Fibroblast of lung (primary cell): ENCODE measurements around the gene SPG11. TPM values are rescaled to one million over a fixed set of nuclear protein-coding genes. Genes with fewer than 3 reads are reported as not detected.

ENCODE experiments used
- DNase-seq, 2 donors: peaks; one replicate each; pipeline versions ENCODE4 v3.0.0 to v3.0.0-alpha.2; 2010; ENCODE audit warnings: low read depth in 2 of 2
- H2AFZ ChIP-seq: 2 replicates; pipeline ENCODE4 v1.5.1; 2012; ENCODE audit warnings: low read length, control low read depth, inconsistent platforms
- H3K27ac ChIP-seq: 2 replicates; pipeline ENCODE4 v1.5.1; 2011; ENCODE audit warnings: low read length, control low read depth; ENCODE audit not compliant: insufficient read depth
- H3K27me3 ChIP-seq: 2 replicates; pipeline ENCODE4 v1.5.1; 2011; ENCODE audit warnings: mild to moderate bottlenecking, low read length; ENCODE audit not compliant: control insufficient read depth, insufficient read depth
- H3K36me3 ChIP-seq: 2 replicates; pipeline ENCODE4 v1.5.1; 2011; ENCODE audit warnings: low read length; ENCODE audit not compliant: control insufficient read depth, insufficient read depth
- H3K4me1 ChIP-seq: 2 replicates; pipeline ENCODE4 v1.5.1; 2011; ENCODE audit warnings: low read length; ENCODE audit not compliant: control insufficient read depth, insufficient read depth; ENCODE audit errors: extremely low read depth
- H3K4me2 ChIP-seq: 2 replicates; pipeline ENCODE4 v1.5.1; 2011; ENCODE audit warnings: low read length, control low read depth; ENCODE audit not compliant: insufficient read depth; ENCODE audit errors: extremely low read depth
- H3K4me3 ChIP-seq, 4 experiments: fragments of 200-600 bp in 1 of 4; sonication (generic) in 1 of 4; replicated peaks in 1 of 4; 2 replicates each; pipeline ENCODE4 v1.5.1; 2011 to 2016; ENCODE audit warnings: low read length in 4 of 4, low read depth in 3 of 4, mild to moderate bottlenecking in 3 of 4, control low read depth in 2 of 4, inconsistent platforms in 1 of 4, mixed read lengths in 1 of 4; ENCODE audit not compliant: insufficient read depth in 1 of 4; ENCODE audit errors: control extremely low read depth in 1 of 4
- H3K79me2 ChIP-seq: 2 replicates; pipeline ENCODE4 v1.5.1; 2012; ENCODE audit warnings: mild to moderate bottlenecking, low read length, inconsistent platforms; ENCODE audit not compliant: control insufficient read depth, insufficient read depth
- H3K9ac ChIP-seq: 2 replicates; pipeline ENCODE4 v1.5.1; 2011; ENCODE audit warnings: mild to moderate bottlenecking, low read length, control low read depth; ENCODE audit not compliant: insufficient read depth
- H3K9me3 ChIP-seq: 2 replicates; pipeline ENCODE4 v1.5.1; 2012; ENCODE audit warnings: low read depth, low read length; ENCODE audit not compliant: control insufficient read depth, insufficient read depth
- H4K20me1 ChIP-seq: 2 replicates; pipeline ENCODE4 v1.5.1; 2011; ENCODE audit warnings: low read length; ENCODE audit not compliant: control insufficient read depth, insufficient read depth; ENCODE audit errors: extremely low read depth
- EZH2 ChIP-seq: IDR thresholded peaks from 2 replicates; pipeline ENCODE4 v1.5.1; 2012; ENCODE audit warnings: low read length, control low read depth, mild to moderate bottlenecking; ENCODE audit errors: missing control alignments
- polyA plus RNA-seq, 2 donors: library from polyadenylated mRNA; depleted of rRNA in 1 of 2; stranded (reverse) in 1 of 2; unstranded in 1 of 2; fragments of >200 nt; gene quantifications; 2 replicates each; pipeline ENCODE4 v1.2.1, GENCODE V29; 2011 to 2012; ENCODE audit warnings: missing spikeins in 1 of 2
- total RNA-seq: library from RNA; depleted of rRNA; stranded (reverse); fragments of >200 nt; gene quantifications from 2 replicates; pipeline ENCODE4 v1.2.1, GENCODE V29; 2014
- TF ChIP-seq, protein P1 (sequence below), 2 donors: IDR thresholded peaks in 1 of 2; conservative IDR thresholded peaks in 1 of 2; 1 replicate in 1 of 2; 2 replicates in 1 of 2; pipeline ENCODE4 v1.5.1; 2011 to 2012; ENCODE audit warnings: low read length in 2 of 2, control low read depth in 1 of 2, inconsistent platforms in 1 of 2, low read depth in 1 of 2, mild to moderate bottlenecking in 1 of 2

The SPG11 gene
- total and polyA plus RNA-seq, 2 donors (not counting 1 experiment from before 2014, with no cell fraction given): 35.6 to 95.9 TPM

DNA sequence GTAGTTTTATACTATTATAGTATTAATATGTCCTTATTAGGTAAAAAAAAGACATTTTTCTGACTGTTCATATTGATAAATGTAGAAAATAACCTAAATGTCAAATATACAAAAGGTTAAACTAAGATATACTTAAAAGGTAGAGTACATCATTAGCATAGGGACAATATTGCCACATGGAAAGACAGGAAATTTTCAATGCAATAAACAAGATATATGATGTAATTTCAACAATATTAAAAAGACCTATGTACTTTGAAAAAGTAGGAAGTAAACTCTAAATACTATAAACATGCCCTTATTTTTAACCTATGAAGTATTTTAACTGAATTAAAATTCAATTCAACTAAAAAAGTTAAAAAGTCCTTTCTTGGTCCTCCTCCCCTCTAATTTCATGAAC is 1.9 kb downstream of the SPG11 start:
- H4K20me1 ChIP-seq: no peaks in the 10 kb centered on the region
- no peak overlapping the region for H3K27ac ChIP-seq
- H3K79me2 ChIP-seq: peaks cover 24% of the 10 kb centered on the region
- no peaks in the 10 kb centered on the region for H3K4me1 ChIP-seq
- H3K4me3 ChIP-seq: peak overlapping the region in 3 of 4 experiments; percentile 98 to 99 (median 99)
- H3K9ac ChIP-seq: no peak overlapping the region
- no peaks in the 10 kb centered on the region for H3K27me3 ChIP-seq
- TF ChIP-seq EZH2: no peak
- TF ChIP-seq, protein P1, sequence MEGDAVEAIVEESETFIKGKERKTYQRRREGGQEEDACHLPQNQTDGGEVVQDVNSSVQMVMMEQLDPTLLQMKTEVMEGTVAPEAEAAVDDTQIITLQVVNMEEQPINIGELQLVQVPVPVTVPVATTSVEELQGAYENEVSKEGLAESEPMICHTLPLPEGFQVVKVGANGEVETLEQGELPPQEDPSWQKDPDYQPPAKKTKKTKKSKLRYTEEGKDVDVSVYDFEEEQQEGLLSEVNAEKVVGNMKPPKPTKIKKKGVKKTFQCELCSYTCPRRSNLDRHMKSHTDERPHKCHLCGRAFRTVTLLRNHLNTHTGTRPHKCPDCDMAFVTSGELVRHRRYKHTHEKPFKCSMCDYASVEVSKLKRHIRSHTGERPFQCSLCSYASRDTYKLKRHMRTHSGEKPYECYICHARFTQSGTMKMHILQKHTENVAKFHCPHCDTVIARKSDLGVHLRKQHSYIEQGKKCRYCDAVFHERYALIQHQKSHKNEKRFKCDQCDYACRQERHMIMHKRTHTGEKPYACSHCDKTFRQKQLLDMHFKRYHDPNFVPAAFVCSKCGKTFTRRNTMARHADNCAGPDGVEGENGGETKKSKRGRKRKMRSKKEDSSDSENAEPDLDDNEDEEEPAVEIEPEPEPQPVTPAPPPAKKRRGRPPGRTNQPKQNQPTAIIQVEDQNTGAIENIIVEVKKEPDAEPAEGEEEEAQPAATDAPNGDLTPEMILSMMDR (conservative IDR thresholded peaks at IDR 0.05 in 1 of 2, IDR thresholded peaks at IDR 0.05 in 1 of 2; ENCODE audit: low read depth in 1 of 2, low read length in 2 of 2): no peak
- H3K36me3 ChIP-seq: peaks cover 4% of the 10 kb centered on the region
- DNase-seq: no peak
- H2AFZ ChIP-seq: no peak overlapping the region
- H3K4me2 ChIP-seq: peak overlapping the region; percentile 76
- no peaks in the 10 kb centered on the region for H3K9me3 ChIP-seq

DNA sequence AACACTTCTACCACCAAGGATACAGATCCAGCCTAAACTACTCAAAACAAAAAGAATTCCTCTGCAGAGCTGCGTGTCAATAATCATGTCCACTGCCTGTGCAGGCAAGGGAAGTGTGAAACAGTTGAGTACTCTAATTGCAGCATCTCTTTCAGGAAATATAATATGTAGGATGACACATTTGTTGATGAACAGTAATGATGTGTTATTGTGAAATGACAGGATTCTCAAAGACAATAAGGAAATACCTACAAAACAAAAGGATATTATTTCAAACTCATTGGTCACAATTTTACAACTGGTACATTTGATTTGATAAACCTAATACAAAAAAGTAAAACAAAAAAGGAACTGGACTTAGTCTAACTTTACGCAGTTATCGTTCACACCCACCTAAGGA is 4.4 kb downstream of the SPG11 start:
- no peaks in the 10 kb centered on the region for H3K9me3 ChIP-seq
- H3K79me2 ChIP-seq: peaks cover 24% of the 10 kb centered on the region
- no peaks in the 10 kb centered on the region for H3K4me1 ChIP-seq
- TF ChIP-seq, protein P1 (conservative IDR thresholded peaks at IDR 0.05 in 1 of 2, IDR thresholded peaks at IDR 0.05 in 1 of 2; ENCODE audit: low read depth in 1 of 2, low read length in 2 of 2): no peak
- no peak for TF ChIP-seq EZH2
- H3K36me3 ChIP-seq: peaks cover 4% of the 10 kb centered on the region
- no peak overlapping the region for H3K27ac ChIP-seq
- H3K9ac ChIP-seq: no peak overlapping the region
- no peak overlapping the region for H3K4me3 ChIP-seq
- H3K27me3 ChIP-seq: no peaks in the 10 kb centered on the region
- H2AFZ ChIP-seq: no peak overlapping the region
- H4K20me1 ChIP-seq: no peaks in the 10 kb centered on the region
- DNase-seq: no peak
- H3K4me2 ChIP-seq: no peak overlapping the region

DNA sequence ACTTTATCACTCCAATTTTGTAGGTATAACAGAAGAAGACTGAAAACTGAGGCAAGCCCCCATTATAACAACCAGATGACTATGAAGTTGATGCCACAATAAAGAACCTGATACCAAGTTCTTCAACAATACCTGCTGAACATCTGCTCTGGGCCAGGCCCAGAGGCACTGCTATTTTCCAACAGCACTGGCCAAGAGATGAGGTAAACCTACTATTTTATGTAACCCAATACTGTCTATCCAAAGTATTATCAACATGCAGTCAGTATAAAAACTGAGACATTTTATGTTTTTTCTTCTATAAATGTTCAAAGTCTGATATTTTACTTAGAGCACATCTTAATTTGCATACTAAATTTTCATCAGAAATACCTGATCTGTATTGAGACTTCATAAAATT is 6.1 kb downstream of the SPG11 start:
- no peak for TF ChIP-seq EZH2
- TF ChIP-seq, protein P1 (conservative IDR thresholded peaks at IDR 0.05 in 1 of 2, IDR thresholded peaks at IDR 0.05 in 1 of 2; ENCODE audit: low read depth in 1 of 2, low read length in 2 of 2): no peak
- no peak overlapping the region for H3K4me3 ChIP-seq

More for the DNA sequence above, 6.1 kb downstream of the SPG11 start:
- DNase-seq: no peak
- Histone ChIP-seq H3K9me3 (no peaks in the 10 kb centered on the region), H4K20me1 (no peaks in the 10 kb centered on the region), H2AFZ (no peak overlapping the region), H3K4me1 (no peaks in the 10 kb centered on the region), H3K79me2 (peaks cover 14% of the 10 kb centered on the region), H3K4me2 (no peak overlapping the region), H3K9ac (no peak overlapping the region), H3K27me3 (no peaks in the 10 kb centered on the region), H3K36me3 (peaks cover 4% of the 10 kb centered on the region), H3K27ac (no peak overlapping the region)
